IMR-90 (cell line): ENCODE data around the gene COX14. TPM values are rescaled to one million over a fixed set of nuclear protein-coding genes. Genes with fewer than 3 reads are reported as not detected.

Source experiments
- ATAC-seq: fragments of 200-7000 bp; cut with Tn5 transposase; 2 replicates; pipeline ENCODE4 v1.9.1; 2020; ENCODE audit warnings: low read depth, mild to moderate bottlenecking, moderate library complexity
- BruUV-seq: library from RNA; stranded (reverse); fragments of 400-500 nt; replicated peaks from 2 replicates; lab custom pipeline; 2021; lab: Mats Ljungman, UMichigan
- CTCF ChIA-PET: fragments of 300-600 bp; formaldehyde crosslinking; extraction: SDS; loops from one replicate; lab custom pipeline; 2021; ENCODE audit warnings: antibody characterized with exemption; lab: Yijun Ruan, JAX
- POLR2A ChIA-PET: fragments of 300-600 bp; sonication (Branson Sonifier 250); formaldehyde crosslinking; loops from one replicate; lab custom pipeline; 2022; ENCODE audit warnings: antibody characterized with exemption; ENCODE audit not compliant: unreplicated experiment; lab: Charles Lee
- DNase-seq: peaks from one replicate; pipeline ENCODE4 v3.0.0; 2013
- H2AFZ ChIP-seq: replicated peaks from 2 replicates; pipeline ENCODE3; 2013; ENCODE audit warnings: low read length, mild to moderate bottlenecking; ENCODE audit not compliant: poor library complexity
- H2AK5ac ChIP-seq: 2 replicates; pipeline ENCODE4 v1.6.1; 2013; ENCODE audit warnings: low read depth, low read length, inconsistent platforms
- H2AK9ac ChIP-seq: replicated peaks from 2 replicates; pipeline ENCODE3; 2013; ENCODE audit warnings: mild to moderate bottlenecking, low read depth, low read length, moderate library complexity; ENCODE audit not compliant: poor library complexity
- H2BK120ac ChIP-seq: 2 replicates; pipeline ENCODE4 v1.6.1; 2013; ENCODE audit warnings: low read depth, low read length, inconsistent platforms
- H2BK15ac ChIP-seq: 3 replicates; pipeline ENCODE4 v1.6.1; 2013; ENCODE audit warnings: low read depth, low read length, inconsistent platforms
- H2BK20ac ChIP-seq: 2 replicates; pipeline ENCODE4 v1.6.1; 2013; ENCODE audit warnings: low read depth, mild to moderate bottlenecking, inconsistent platforms, low read length, moderate library complexity
- H2BK5ac ChIP-seq: 2 replicates; pipeline ENCODE4 v1.6.1; 2013; ENCODE audit warnings: mild to moderate bottlenecking, low read depth, low read length, inconsistent platforms; ENCODE audit not compliant: poor library complexity, severe bottlenecking
- H3K14ac ChIP-seq: replicated peaks from 2 replicates; pipeline ENCODE4 v1.6.1; 2013; ENCODE audit warnings: low read depth, low read length, inconsistent platforms
- H3K18ac ChIP-seq: 2 replicates; pipeline ENCODE4 v1.6.1; 2013; ENCODE audit warnings: low read depth, low read length, control low read depth
- H3K23ac ChIP-seq: 2 replicates; pipeline ENCODE4 v1.6.1; 2013; ENCODE audit warnings: low read depth, low read length, inconsistent platforms
- H3K27ac ChIP-seq: 2 replicates; pipeline ENCODE4 v1.5.1; 2013; ENCODE audit warnings: mild to moderate bottlenecking, control low read depth, low read length; ENCODE audit not compliant: insufficient read depth
- H3K27me3 ChIP-seq: 2 replicates; pipeline ENCODE4 v1.6.1; 2013; ENCODE audit warnings: low read length; ENCODE audit not compliant: control insufficient read depth, insufficient read depth
- H3K36me3 ChIP-seq: 2 replicates; pipeline ENCODE4 v1.6.1; 2013; ENCODE audit warnings: low read length, mixed read lengths; ENCODE audit not compliant: control insufficient read depth, insufficient read depth
- H3K4ac ChIP-seq: 2 replicates; pipeline ENCODE4 v1.6.1; 2013; ENCODE audit warnings: low read depth, low read length, inconsistent platforms
- H3K4me1 ChIP-seq: 2 replicates; pipeline ENCODE4 v1.6.1; 2013; ENCODE audit warnings: low read length, mixed read lengths; ENCODE audit not compliant: control insufficient read depth, insufficient read depth
- H3K4me2 ChIP-seq: 2 replicates; pipeline ENCODE4 v1.6.1; 2013; ENCODE audit warnings: low read depth, mild to moderate bottlenecking, control low read depth, low read length, moderate library complexity
- H3K4me3 ChIP-seq: 2 replicates; pipeline ENCODE4 v1.5.1; 2013; ENCODE audit warnings: low read depth, mild to moderate bottlenecking, control low read depth, low read length, moderate library complexity; ENCODE audit not compliant: insufficient read depth
- H3K56ac ChIP-seq: 2 replicates; pipeline ENCODE4 v1.6.1; 2013; ENCODE audit warnings: low read length, inconsistent platforms; ENCODE audit not compliant: insufficient read depth; ENCODE audit errors: extremely low read depth
- H3K79me1 ChIP-seq, 2 experiments: 2 replicates each; pipeline ENCODE4 v1.6.1; 2013; ENCODE audit warnings: low read length in 2 of 2, inconsistent platforms in 1 of 2, low read depth in 1 of 2
- H3K9ac ChIP-seq: 2 replicates; pipeline ENCODE4 v1.6.1; 2013; ENCODE audit warnings: low read depth, low read length, control low read depth
- H3K9me1 ChIP-seq: 2 replicates; pipeline ENCODE4 v1.6.1; 2013; ENCODE audit warnings: low read length, inconsistent platforms; ENCODE audit not compliant: insufficient read depth
- H3K9me3 ChIP-seq: 2 replicates; pipeline ENCODE4 v1.6.1; 2013; ENCODE audit warnings: low read length; ENCODE audit not compliant: control insufficient read depth, insufficient read depth
- H4K20me1 ChIP-seq: 2 replicates; pipeline ENCODE4 v1.6.1; 2013; ENCODE audit warnings: low read length, inconsistent platforms; ENCODE audit not compliant: insufficient read depth
- H4K5ac ChIP-seq: 2 replicates; pipeline ENCODE4 v1.6.1; 2013; ENCODE audit warnings: mild to moderate bottlenecking, low read depth, low read length, control low read depth
- H4K8ac ChIP-seq, 2 experiments: 2 replicates each; pipeline ENCODE4 v1.6.1; 2013; ENCODE audit warnings: low read depth in 2 of 2, low read length in 2 of 2, control low read depth in 1 of 2, inconsistent platforms in 1 of 2
- H4K91ac ChIP-seq: 2 replicates; pipeline ENCODE4 v1.6.1; 2013; ENCODE audit warnings: low read depth, low read length, inconsistent platforms; ENCODE audit not compliant: insufficient read depth
- CEBPB ChIP-seq: IDR thresholded peaks from 2 replicates; pipeline ENCODE4 v1.6.1; 2012; ENCODE audit warnings: low read depth, low read length, improper control_type of control experiment
- FOS ChIP-seq: fragments of 150-350 bp; IDR thresholded peaks from 2 replicates; pipeline ENCODE4 v1.6.1; 2016; ENCODE audit warnings: low read depth, low read length
- MAFK ChIP-seq: IDR thresholded peaks from 2 replicates; pipeline ENCODE4 v1.6.1; 2012; ENCODE audit warnings: low read depth, low read length, improper control_type of control experiment
- MAZ ChIP-seq: IDR thresholded peaks from 2 replicates; pipeline ENCODE4 v1.6.1; 2012; ENCODE audit warnings: low read depth, mild to moderate bottlenecking, low read length, improper control_type of control experiment, moderate library complexity, borderline replicate concordance
- MXI1 ChIP-seq: IDR thresholded peaks from 2 replicates; pipeline ENCODE4 v1.6.1; 2012; ENCODE audit warnings: low read depth, mild to moderate bottlenecking, low read length, moderate library complexity, borderline replicate concordance
- POLR2A ChIP-seq: IDR thresholded peaks from 2 replicates; pipeline ENCODE4 v1.6.1; 2012; ENCODE audit warnings: mild to moderate bottlenecking, low read depth, low read length
- RAD21 ChIP-seq: IDR thresholded peaks from 2 replicates; pipeline ENCODE4 v1.6.1; 2012; ENCODE audit warnings: low read length, improper control_type of control experiment
- RCOR1 ChIP-seq: IDR thresholded peaks from 2 replicates; pipeline ENCODE4 v1.6.1; 2012; ENCODE audit warnings: mild to moderate bottlenecking, low read length, improper control_type of control experiment; ENCODE audit not compliant: insufficient replicate concordance
- SMC3 ChIP-seq: fragments of 150-350 bp; IDR thresholded peaks from 2 replicates; pipeline ENCODE4 v1.6.1; 2016; ENCODE audit warnings: low read depth, mild to moderate bottlenecking, antibody characterized with exemption, low read length, moderate library complexity
- WGBS, 2 experiments: methylation state at CpG; one replicate each; pipeline versions ENCODE4 v1.1.5 to v1.1.7; 2013; ENCODE audit warnings: missing lambda C conversion rate in 2 of 2; ENCODE audit not compliant: insufficient read length in 1 of 2; ENCODE audit errors: extremely low coverage in 2 of 2; 5-methylcytosine and 5-hydroxymethylcytosine counted together
- dilution Hi-C: fragments of 300-500 bp; cut with HindIII; formaldehyde crosslinking; loops from one replicate; pipeline ENCODE4 v1.14.3; 2018; ENCODE audit warnings: low sequenced_read_pairs; ENCODE audit not compliant: unreplicated experiment
- in situ Hi-C: fragments of 300-500 bp; cut with MboI; formaldehyde crosslinking; loops from 3 replicates; pipeline ENCODE4 v1.14.3; 2019; ENCODE audit warnings: low sequenced_read_pairs, inconsistent platforms, mixed read lengths
- intact Hi-C: fragments of 100-400 bp; cut with micrococcal nuclease; formaldehyde crosslinking; loops from 2 replicates; pipeline ENCODE4 v1.10.0; 2022
- polyA plus RNA-seq, 3 experiments: library from polyadenylated mRNA; depleted of rRNA; stranded (reverse); fragments of >200 nt; gene quantifications; 2 replicates each; pipeline ENCODE4 v1.2.3, GENCODE V29; 2012; ENCODE audit warnings: low replicate concordance in 1 of 3
- total RNA-seq: library from RNA; depleted of rRNA; stranded (reverse); fragments of >200 nt; gene quantifications from 2 replicates; pipeline ENCODE4 v1.2.3, GENCODE V29; 2012
- TF ChIP-seq, protein P1 (sequence below): conservative IDR thresholded peaks from 2 replicates; pipeline ENCODE4 v1.5.1; 2012; ENCODE audit warnings: mild to moderate bottlenecking, low read depth, low read length, improper control_type of control experiment

COX14 gene
- total and polyA plus RNA-seq, 2 of the 4 experiments (the other 2 are of a cell fraction): 30.8 to 81.8 TPM

DNA sequence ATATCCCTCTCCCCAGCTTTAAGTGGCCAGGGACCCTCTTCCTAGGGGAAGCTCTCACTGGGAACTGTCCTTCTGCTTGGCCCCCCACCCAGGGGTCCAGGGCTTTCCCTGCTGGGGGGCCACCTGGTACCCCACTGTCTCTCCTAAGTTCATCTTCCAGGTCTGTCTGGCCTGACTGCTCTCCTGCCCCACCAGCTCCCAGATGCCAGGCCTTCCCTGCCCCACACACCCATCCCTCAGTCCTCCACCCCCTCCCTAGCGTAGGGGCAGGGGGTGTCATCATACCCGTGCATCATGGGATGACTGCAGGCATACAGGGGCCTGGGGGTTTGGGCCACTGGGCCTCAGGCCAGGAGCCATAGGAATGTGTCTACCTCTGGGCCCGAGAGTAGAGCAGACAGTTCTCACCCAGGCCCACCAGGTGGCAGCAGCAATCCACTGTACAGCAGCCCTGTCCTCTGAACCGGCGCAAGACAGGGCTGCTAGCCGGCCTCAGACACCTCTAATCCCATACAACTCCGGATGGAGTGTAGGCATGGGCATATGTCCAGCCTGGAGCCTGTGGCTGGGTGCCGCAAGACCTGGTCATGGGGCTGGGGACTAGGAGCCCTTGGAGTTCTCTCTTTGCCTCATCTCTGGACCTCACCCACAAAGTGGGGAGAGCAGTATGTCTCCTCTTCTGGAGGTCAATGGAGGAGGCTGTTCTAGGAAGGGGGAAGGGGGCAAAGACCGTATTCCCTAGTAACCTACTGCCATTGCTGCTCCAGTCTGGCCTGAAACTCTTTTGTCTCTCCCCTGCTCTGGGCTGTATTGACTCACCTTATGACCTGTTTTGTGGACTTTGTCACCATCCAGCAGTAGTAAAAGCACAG, 36.9 kb upstream of the COX14 start:
- ATAC-seq (peak; percentile 98), DNase-seq (peak; percentile 76)
- H2AK9ac ChIP-seq: no peak overlapping the region
- H3K56ac ChIP-seq: no peak overlapping the region; the same call in 1 of the 2 replicates
- H4K20me1 ChIP-seq: no peaks in the 10 kb centered on the region; the same call in 1 of the 2 replicates
- H2AFZ ChIP-seq: peak overlapping the region; percentile 85
- H2BK20ac ChIP-seq: no peak overlapping the region
- H3K9ac ChIP-seq: no peak overlapping the region
- no peaks in the 10 kb centered on the region for H3K9me3 ChIP-seq
- no peak overlapping the region for H2BK5ac ChIP-seq
- H2BK120ac ChIP-seq: peak overlapping the region; percentile 13; the same call in 1 of the 2 replicates
- no peaks in the 10 kb centered on the region for H3K9me1 ChIP-seq
- no peak overlapping the region for H3K4me2 ChIP-seq
- no peak overlapping the region for H2AK5ac ChIP-seq
- H3K4ac ChIP-seq: peak overlapping the region; percentile 54
- CTCF ChIA-PET: interaction anchor here (1.6 kb wide), 1 partner anchor 9 kb away, joined by 4 read pairs; no protein-coding TSS in a partner anchor
- peak overlapping the region; percentile 16; the same call in 1 of the 2 replicates for H3K14ac ChIP-seq
- no peak overlapping the region; the same call in 1 of the 2 replicates for H4K91ac ChIP-seq
- no peak for TF ChIP-seq POLR2A
- peak; percentile 95 for TF ChIP-seq RAD21
- no peak for TF ChIP-seq FOS
- no peak for TF ChIP-seq MXI1
- TF ChIP-seq, protein P1, sequence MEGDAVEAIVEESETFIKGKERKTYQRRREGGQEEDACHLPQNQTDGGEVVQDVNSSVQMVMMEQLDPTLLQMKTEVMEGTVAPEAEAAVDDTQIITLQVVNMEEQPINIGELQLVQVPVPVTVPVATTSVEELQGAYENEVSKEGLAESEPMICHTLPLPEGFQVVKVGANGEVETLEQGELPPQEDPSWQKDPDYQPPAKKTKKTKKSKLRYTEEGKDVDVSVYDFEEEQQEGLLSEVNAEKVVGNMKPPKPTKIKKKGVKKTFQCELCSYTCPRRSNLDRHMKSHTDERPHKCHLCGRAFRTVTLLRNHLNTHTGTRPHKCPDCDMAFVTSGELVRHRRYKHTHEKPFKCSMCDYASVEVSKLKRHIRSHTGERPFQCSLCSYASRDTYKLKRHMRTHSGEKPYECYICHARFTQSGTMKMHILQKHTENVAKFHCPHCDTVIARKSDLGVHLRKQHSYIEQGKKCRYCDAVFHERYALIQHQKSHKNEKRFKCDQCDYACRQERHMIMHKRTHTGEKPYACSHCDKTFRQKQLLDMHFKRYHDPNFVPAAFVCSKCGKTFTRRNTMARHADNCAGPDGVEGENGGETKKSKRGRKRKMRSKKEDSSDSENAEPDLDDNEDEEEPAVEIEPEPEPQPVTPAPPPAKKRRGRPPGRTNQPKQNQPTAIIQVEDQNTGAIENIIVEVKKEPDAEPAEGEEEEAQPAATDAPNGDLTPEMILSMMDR: peak; percentile 94
- TF ChIP-seq RCOR1: no peak
- TF ChIP-seq MAZ: peak; percentile 18; the same call in 1 of the 2 replicates
- TF ChIP-seq CEBPB: no peak
- no peak for TF ChIP-seq MAFK
- peak; percentile 87 for TF ChIP-seq SMC3
- POLR2A ChIA-PET: no interaction called here
- peak overlapping the region; percentile 16; the same call in 1 of the 2 replicates for H3K23ac ChIP-seq
- no peaks in the 10 kb centered on the region for H3K27me3 ChIP-seq
- BruUV-seq: no TSS peak
- peaks cover 3% of the 10 kb centered on the region; the same call in 1 of the 2 replicates for H3K4me1 ChIP-seq
- in situ Hi-C loops (no loop called here), dilution Hi-C loops (no loop called here), intact Hi-C loops (loop anchor here (1.0 to 2.0 kb wide), 2 partner anchors 100 to 240 kb away; no protein-coding TSS in a partner anchor)
- no peak overlapping the region for H3K4me3 ChIP-seq
- H2BK15ac ChIP-seq: no peak overlapping the region
- H3K36me3 ChIP-seq: no peaks in the 10 kb centered on the region
- no peak overlapping the region for H4K5ac ChIP-seq
- no peak overlapping the region for H3K27ac ChIP-seq
- WGBS, 2 experiments: 0% methylated on average over 3 of the region's 9 CpGs; no CpG with 5 or more reads in 1 of the 2 experiments
- no peak overlapping the region for H3K18ac ChIP-seq
- no peaks in the 10 kb centered on the region for H3K79me1 ChIP-seq
- H4K8ac ChIP-seq: peak overlapping the region in 1 of 2 experiments; percentile 6; a peak in 1 of 4 replicates
